Mesothelial cell of epicardium (in vitro differentiated cells): Measurements from ENCODE around the gene CTNND2. TPM values are rescaled to one million over a fixed set of nuclear protein-coding genes. Genes with fewer than 3 reads are reported as not detected.
"Not testable (repeated sequence)": the region's sequence is repeated elsewhere in the genome, so short reads cannot be mapped to it uniquely, and the experiment has no call there.

Source experiments
- DNase-seq, 2 experiments: peaks; one replicate each; pipeline ENCODE4 v3.0.0; 2021; ENCODE audit warnings: low spot score in 2 of 2; ENCODE audit not compliant: unreplicated experiment in 2 of 2
- H3K27ac Mint-ChIP-seq: 2 replicates; pipeline ENCODE4 v1.8.0; 2021; ENCODE audit warnings: mixed read lengths
- H3K27me3 Mint-ChIP-seq: 2 replicates; pipeline ENCODE4 v1.8.0; 2021; ENCODE audit warnings: low read depth, mixed read lengths
- H3K36me3 Mint-ChIP-seq: 2 replicates; pipeline ENCODE4 v1.8.0; 2021; ENCODE audit warnings: mixed read lengths
- H3K4me1 Mint-ChIP-seq: 2 replicates; pipeline ENCODE4 v1.8.0; 2021; ENCODE audit warnings: mixed read lengths
- H3K4me3 Mint-ChIP-seq: 2 replicates; pipeline ENCODE4 v1.8.0; 2021; ENCODE audit warnings: mild to moderate bottlenecking, moderate library complexity, mixed read lengths
- H3K9me3 Mint-ChIP-seq: 2 replicates; pipeline ENCODE4 v1.8.0; 2021; ENCODE audit warnings: mixed read lengths
- CTCF ChIP-seq: fragments of 200-600 bp; sonication (generic); IDR thresholded peaks from one replicate; pipeline ENCODE4 v1.5.0; 2021; ENCODE audit warnings: antibody characterized with exemption; ENCODE audit not compliant: unreplicated experiment
- total RNA-seq: library from RNA; stranded (reverse); gene quantifications from 3 replicates; pipeline ENCODE4 v1.2.1, GENCODE V29; 2021

The CTNND2 gene
- total RNA-seq, 1 donor from 2014 or later, result 7.9 TPM

DNA sequence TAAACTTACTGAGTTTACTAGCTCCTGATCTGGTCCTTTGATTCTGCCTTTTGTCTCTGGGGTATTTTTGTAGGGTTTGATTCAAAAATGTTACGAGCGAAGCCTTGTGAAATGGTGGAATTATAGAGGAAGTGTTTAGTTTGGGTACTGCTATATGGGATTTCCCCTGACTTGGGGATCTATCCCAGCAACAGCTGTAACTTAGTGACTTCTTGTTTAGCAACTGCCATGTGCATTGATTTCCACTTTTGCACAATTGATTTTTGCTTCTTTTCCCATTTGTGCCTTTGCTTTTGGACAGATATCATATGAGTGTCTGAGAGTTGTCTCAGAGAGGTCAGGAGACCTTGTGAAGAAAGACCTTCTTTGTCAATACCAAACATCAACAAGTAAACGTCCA, 894.7 kb downstream of the CTNND2 start:
- H3K36me3 Mint-ChIP-seq, result no peaks in the 10 kb centered on the region
- peaks cover 3% of the 10 kb centered on the region for H3K9me3 Mint-ChIP-seq
- TF ChIP-seq CTCF, result no peak
- H3K27me3 Mint-ChIP-seq, result no peaks in the 10 kb centered on the region
- H3K4me1 Mint-ChIP-seq, result peaks cover 6% of the 10 kb centered on the region
- no peak overlapping the region for H3K27ac Mint-ChIP-seq
- DNase-seq, result no peak
- H3K4me3 Mint-ChIP-seq, result no peak overlapping the region

DNA sequence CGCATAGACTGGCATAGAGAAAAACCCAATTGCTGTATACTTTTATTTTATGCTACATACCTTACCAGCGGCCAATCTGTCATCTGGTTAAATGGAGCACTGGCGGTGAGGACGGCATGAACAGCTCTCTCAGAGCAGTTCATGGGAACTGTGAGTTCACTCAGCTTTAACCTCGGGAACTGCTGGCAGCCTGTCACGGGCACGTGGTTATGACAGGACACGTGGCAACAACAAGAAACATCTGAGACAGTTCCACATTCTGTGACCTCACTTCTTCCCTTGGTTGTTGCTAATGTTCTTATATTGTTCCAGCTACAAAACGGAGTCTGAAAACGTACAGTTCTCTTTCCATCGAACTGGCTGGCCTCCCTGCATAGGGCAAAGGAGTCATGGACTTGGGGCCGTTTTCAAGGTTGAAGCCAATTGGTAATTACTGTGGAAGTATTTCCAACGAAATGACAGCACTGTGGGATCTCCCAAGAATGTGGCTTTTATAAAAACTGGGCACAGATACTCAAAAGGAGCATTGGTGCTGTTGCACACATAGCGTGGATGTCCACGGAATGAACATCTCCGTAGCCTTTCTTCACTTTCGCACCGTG, 896.9 kb downstream of the CTNND2 start:
- DNase-seq, result no peak
- Mint-ChIP-seq H3K4me1 (peaks cover 6% of the 10 kb centered on the region), H3K36me3 (no peaks in the 10 kb centered on the region), H3K27me3 (no peaks in the 10 kb centered on the region), H3K4me3 (no peak overlapping the region), H3K27ac (no peak overlapping the region), H3K9me3 (peaks cover 3% of the 10 kb centered on the region)
- TF ChIP-seq CTCF, result no peak

DNA sequence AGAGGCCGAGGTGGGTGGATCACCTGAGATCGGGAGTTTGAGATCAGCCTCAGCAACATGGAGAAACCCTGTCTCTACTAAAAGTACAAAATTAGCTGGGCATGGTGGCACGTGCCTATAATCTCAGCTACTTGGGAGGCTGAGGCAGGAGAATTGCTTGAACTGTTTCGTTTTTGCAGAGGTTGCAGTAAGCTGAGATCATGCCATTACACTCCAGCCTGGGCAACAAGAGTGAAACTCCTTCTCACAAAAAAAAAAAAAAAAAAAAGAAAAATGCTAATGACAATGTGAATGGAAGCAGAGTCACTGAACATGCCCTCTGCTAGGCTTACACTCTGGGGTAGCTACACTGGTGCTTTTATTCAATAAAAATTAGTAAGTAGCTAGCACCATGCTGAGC, 899.7 kb downstream of the CTNND2 start:
- not testable (repeated sequence) for DNase-seq, H3K27ac Mint-ChIP-seq, H3K36me3 Mint-ChIP-seq, H3K27me3 Mint-ChIP-seq, H3K4me1 Mint-ChIP-seq, H3K9me3 Mint-ChIP-seq, H3K4me3 Mint-ChIP-seq

DNA sequence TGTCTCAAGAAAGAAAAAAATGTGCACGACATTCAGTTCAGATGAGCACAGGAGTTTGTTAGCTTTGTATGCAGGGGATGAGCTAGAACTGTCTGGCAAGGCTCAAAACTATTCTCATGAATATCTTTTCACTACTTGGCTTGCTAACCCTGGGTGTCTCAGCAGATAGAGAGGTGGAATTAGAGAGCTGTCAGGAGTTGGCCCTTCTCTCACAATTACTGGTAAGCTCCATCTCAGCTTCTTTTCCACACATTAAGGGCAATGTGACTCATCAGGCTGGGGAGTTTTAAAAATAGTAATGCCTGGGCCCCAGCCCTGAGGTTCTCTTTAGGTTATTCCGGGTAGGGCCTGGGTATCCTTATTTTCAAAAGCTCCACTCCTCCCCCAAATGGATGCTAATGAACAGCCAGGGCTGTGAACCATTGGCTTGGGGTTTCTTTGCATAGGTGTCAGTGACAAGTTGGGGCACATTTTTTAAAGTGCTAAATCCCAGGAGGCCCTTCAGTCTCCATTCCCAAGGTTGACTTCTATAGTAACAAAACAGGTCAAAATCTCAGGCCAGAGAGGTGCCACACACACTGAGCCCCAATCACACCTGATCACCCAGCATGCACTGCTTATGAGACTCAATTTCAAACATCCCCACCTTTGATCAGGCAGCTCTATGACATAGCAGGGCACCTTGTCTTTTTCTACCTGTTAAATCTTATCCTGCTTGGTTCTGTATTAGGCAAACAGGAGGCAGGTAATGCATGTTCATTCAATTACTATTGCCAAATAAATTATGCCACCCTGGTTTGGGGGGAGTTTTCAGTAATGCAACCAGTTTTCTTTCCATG, 903.5 kb downstream of the CTNND2 start:
- TF ChIP-seq CTCF, result no peak
- Mint-ChIP-seq H3K4me3 (no peak overlapping the region), H3K4me1 (no peaks in the 10 kb centered on the region), H3K27me3 (peaks cover 5% of the 10 kb centered on the region), H3K36me3 (no peaks in the 10 kb centered on the region), H3K9me3 (peaks cover under 1% of the 10 kb centered on the region), H3K27ac (no peak overlapping the region)
- no peak for DNase-seq

GRCh38 chr5:10999714-11000113, 904.5 kb downstream of the CTNND2 start:
- H3K27me3 Mint-ChIP-seq, result peaks cover 5% of the 10 kb centered on the region
- no peak overlapping the region for H3K4me3 Mint-ChIP-seq
- TF ChIP-seq CTCF, result no peak

DNA sequence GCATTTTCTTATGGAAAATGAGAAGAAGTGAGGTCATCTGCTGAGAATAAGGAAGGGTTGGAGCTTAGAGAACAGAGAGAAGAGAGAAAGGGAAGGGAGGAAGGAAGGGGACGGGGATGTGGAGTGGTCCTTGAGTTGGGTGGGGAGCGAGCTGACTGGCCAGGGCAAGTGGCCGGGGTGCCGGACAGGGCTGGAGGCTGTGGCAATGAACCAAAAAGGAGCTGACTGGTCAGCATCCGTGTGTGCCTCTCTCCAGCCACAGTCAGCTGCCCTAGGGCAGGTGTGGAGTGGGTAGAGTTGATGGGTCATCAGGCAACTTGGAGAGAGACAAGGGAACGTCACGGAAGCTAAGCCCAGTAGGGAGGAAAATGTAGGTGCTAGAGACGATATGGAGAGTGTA, 908.4 kb downstream of the CTNND2 start:
- Mint-ChIP-seq H3K36me3 (no peaks in the 10 kb centered on the region), H3K27ac (no peak overlapping the region), H3K4me1 (no peaks in the 10 kb centered on the region), H3K9me3 (peaks cover 11% of the 10 kb centered on the region), H3K4me3 (no peak overlapping the region), H3K27me3 (peaks cover 5% of the 10 kb centered on the region)
- TF ChIP-seq CTCF, result no peak
- no peak for DNase-seq

More at GRCh38 chr5:10999714-11000113, 904.5 kb downstream of the CTNND2 start:
- Mint-ChIP-seq H3K27ac (no peak overlapping the region), H3K9me3 (peaks cover 8% of the 10 kb centered on the region), H3K36me3 (no peaks in the 10 kb centered on the region), H3K4me1 (no peaks in the 10 kb centered on the region)
- no peak for DNase-seq
